VCaP (cell line): Measurements from ENCODE around the gene GTF2H1.

Experiments used
- H3K27ac ChIP-seq: fragments of 450-650 bp; 2 replicates; pipeline ENCODE4 v1.5.1; 2017
- TF ChIP-seq, protein P1 (sequence below): fragments of 450-650 bp; conservative IDR thresholded peaks from 2 replicates; pipeline ENCODE4 v1.5.1; 2017; ENCODE audit warnings: mild to moderate bottlenecking, moderate library complexity

The GTF2H1 gene

DNA sequence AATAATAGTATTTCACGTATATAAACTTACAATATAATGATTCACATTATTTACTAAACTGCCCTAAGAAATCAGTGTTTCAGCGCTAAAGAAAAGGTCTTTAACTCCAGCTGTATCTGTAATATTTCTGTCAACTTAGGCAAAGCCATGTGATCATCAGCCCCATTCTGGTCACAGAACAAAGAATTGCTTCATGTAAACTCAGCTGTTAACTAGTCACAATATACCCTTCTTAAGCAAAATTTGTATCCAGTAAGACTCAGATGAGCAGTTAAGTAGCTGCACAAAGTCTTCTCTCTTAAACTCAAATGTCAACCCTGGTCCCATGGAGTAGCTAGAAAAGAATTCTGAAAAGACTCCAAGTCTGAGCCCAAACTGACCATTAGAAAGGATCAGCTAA is 27.1 kb upstream of the GTF2H1 start:
- TF ChIP-seq, protein P1, sequence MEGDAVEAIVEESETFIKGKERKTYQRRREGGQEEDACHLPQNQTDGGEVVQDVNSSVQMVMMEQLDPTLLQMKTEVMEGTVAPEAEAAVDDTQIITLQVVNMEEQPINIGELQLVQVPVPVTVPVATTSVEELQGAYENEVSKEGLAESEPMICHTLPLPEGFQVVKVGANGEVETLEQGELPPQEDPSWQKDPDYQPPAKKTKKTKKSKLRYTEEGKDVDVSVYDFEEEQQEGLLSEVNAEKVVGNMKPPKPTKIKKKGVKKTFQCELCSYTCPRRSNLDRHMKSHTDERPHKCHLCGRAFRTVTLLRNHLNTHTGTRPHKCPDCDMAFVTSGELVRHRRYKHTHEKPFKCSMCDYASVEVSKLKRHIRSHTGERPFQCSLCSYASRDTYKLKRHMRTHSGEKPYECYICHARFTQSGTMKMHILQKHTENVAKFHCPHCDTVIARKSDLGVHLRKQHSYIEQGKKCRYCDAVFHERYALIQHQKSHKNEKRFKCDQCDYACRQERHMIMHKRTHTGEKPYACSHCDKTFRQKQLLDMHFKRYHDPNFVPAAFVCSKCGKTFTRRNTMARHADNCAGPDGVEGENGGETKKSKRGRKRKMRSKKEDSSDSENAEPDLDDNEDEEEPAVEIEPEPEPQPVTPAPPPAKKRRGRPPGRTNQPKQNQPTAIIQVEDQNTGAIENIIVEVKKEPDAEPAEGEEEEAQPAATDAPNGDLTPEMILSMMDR, result no peak
- no peak overlapping the region for H3K27ac ChIP-seq

DNA sequence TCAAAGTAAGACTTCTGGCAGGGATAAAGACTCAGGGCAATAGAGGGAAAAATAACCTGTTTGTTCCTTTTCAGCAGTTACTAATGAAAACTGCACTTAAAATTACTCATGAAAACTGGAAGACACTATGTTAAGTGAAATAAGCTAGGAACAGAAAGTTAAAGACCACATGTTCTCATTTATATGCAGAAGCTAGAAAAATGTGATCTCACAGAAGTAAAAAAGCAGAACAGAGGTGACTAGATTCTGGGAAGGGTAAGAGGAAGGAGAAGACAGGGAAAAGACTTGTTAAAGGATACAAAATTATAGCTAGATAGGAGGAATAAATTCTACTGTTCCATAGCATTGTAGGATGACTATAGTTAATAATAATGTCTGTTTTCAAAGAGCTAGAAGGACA is 22.6 kb upstream of the GTF2H1 start:
- TF ChIP-seq, protein P1, result no peak
- H3K27ac ChIP-seq, result no peak overlapping the region

DNA sequence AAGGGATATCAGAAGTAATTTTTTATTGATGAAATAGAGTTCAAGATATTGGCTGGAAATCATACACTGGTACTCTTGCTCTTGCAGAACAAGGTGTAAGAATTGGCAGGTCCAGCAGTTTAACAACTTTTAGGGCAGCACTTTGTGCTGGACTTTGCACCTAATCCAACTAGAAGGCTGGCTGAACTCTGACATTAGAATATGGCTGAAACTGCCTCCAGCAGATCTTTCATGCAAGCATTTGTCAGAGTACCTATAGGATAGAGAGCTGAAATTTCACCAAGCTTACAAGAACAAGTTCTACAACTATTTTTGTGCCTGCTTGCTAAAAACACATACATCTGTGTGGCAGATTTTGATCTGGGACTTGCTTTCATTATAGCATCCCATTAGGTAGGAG is 17.6 kb upstream of the GTF2H1 start:
- H3K27ac ChIP-seq, result no peak overlapping the region

DNA sequence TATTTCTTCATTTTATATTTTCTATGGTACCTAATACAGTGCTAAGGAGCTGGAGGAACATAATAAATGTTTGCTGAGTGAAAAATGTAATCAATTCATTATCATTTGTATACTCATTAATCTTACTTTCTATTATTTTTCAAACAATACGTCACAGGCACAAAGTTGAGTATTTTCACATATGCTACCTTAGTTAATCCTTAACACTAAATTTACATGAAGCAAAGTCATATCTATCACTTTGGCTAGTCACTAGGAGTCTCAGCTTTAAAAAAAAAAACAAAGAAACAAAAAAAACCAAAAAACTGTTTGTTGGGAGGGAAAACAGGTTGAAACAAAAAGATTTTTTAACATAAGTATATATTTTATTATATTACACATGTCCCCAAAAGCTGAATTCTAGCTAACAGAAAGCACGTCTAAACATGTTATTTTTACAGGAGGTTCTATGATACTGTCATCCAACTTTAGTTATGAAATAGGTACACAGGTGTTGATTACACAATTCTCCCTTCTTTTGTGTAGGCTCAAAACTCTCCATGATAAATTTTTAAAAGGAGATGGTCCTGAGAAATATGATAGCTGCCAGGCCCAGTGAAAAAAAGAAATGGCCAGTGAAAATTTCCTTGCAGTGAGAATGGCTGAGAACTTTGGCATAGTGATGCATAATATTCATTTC is 14.8 kb upstream of the GTF2H1 start:
- H3K27ac ChIP-seq, result no peak overlapping the region
- TF ChIP-seq, protein P1, result no peak

More for the DNA sequence above, 17.6 kb upstream of the GTF2H1 start:
- TF ChIP-seq, protein P1, result no peak

DNA sequence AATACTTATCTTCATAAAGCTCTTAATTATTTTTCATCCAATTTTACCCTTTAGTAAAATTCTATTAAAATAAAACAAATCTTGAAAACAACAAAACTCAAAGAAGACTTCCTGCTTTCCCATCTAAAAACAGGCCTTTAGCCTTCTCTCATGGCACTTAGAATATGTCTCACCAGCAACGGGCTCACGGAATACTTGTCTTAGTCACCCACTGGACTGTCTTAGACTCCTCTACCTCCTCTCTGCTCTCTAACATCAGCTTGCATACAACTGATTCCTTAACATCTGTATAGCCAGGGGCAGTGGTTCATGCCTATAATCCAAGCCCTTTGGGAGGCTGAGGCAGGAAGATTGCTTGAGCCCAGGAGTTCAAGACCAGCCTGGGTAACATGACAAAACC is 14.1 kb upstream of the GTF2H1 start:
- no peak overlapping the region for H3K27ac ChIP-seq
- TF ChIP-seq, protein P1, result no peak

DNA sequence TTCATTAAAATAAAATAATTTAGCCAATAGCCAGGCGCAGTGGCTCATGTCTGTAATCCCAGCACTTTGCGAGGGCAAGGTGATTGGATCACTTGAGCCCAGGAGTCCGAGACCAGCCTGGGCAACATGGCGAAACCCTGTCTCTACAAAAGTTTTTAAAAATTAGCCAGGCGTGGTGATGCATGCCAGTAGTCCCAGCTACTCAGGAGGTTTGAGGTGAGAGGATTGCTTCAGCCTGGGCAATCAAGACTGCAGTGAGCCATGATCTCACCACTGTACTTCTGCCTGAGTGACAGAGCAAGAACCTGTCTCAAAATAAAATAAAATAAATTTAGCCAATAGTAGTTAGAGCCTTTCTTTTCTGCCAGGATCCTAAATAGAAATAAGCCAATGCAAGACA is 12.7 kb upstream of the GTF2H1 start:
- TF ChIP-seq, protein P1, result no peak
- no peak overlapping the region for H3K27ac ChIP-seq

DNA sequence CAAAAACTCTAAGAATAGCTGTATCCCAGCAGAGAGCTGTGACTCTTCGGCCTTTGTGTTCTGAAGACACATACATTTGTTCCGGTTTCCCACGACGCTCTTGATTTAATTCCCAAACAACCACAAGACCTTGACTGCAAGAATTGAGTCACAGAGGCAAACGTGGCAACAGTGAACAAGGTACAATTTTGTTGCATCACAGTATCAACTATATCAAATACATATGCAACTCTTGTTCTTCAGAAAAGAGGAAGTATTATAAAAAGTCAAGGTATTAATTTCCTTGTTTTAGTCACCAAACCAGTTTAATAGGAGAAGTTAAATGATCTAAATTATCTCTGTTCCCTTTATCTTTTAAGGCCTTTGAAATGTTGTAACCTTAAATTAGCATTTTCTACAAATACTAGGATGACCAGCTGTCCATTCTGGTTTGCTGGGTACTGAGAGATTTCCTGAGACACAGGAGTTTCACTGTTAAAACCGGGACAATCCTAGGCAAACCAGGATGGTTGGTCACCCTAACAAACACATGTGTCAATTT is 11.5 kb upstream of the GTF2H1 start:
- H3K27ac ChIP-seq, result no peak overlapping the region
- TF ChIP-seq, protein P1, result no peak
